GM23248 (cell line): ENCODE results near the gene RXRB.

Experiments
- EZH2 ChIP-seq: fragments of 200-600 bp; sonication (generic); IDR thresholded peaks from 2 replicates; pipeline ENCODE4 v1.6.1; 2018; ENCODE audit warnings: antibody characterized with exemption, mild to moderate bottlenecking; ENCODE audit not compliant: insufficient read depth, poor library complexity, severe bottlenecking
- EZH2phosphoT487 ChIP-seq: fragments of 200-600 bp; sonication (generic); IDR thresholded peaks from 2 replicates; pipeline ENCODE4 v1.6.1; 2018; ENCODE audit warnings: antibody characterized with exemption, moderate library complexity, mild to moderate bottlenecking, low read depth; ENCODE audit not compliant: insufficient read depth

DNA sequence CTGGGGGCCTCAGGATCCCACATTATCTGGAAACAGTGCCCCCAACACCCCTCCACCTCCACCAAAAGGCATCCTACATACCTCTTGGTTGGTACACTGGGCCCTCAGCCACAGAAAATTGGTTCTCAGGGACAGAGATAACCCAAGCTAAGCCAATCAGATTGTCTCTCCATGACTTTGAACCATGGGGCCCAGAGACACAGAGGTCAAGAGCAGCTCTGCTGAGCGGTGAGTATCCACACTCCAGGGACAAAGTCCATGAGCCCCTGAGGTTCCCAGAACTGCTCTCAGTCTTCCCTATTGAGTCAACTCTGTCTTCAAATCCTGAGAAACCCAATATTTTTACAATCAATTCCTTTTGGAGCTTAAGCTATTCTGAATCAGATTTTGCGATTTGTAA lies 43.5 kb downstream of the RXRB start:
- TF ChIP-seq EZH2phosphoT487 = no peak
- no peak for TF ChIP-seq EZH2
